ENCODE results near the gene CCDC73. TPM values are rescaled to one million over a fixed set of nuclear protein-coding genes. Genes with fewer than 3 reads are reported as not detected.

Gene CCDC73
- total RNA-seq, 1 experiment from 2014 or later: not detected

- TF ChIP-seq GRHL2 (CRISPR knock-in tag; IDR thresholded peaks at IDR 0.05; ENCODE audit: insufficient replicate concordance, severe bottlenecking) (no peak), CBFB (CRISPR knock-in tag; IDR thresholded peaks at IDR 0.05; ENCODE audit: low read depth) (no peak), ZNF138 (CRISPR knock-in tag; conservative IDR thresholded peaks at IDR 0.05) (no peak), CREM (CRISPR knock-in tag; IDR thresholded peaks at IDR 0.05) (no peak), RORB (CRISPR knock-in tag; IDR thresholded peaks at IDR 0.05) (no peak), CREB1 (CRISPR knock-in tag; IDR thresholded peaks at IDR 0.05) (no peak), HMGXB4 (CRISPR knock-in tag; IDR thresholded peaks at IDR 0.05) (no peak), SP1 (CRISPR knock-in tag; conservative IDR thresholded peaks at IDR 0.05) (no peak), ZBTB43 (CRISPR knock-in tag; IDR thresholded peaks at IDR 0.05) (no peak), SOX15 (CRISPR knock-in tag; IDR thresholded peaks at IDR 0.05) (no peak), PRDM15 (CRISPR knock-in tag; IDR thresholded peaks at IDR 0.05) (no peak), ZNF219 (CRISPR knock-in tag; IDR thresholded peaks at IDR 0.05; ENCODE audit: borderline replicate concordance) (no peak)
- Mint-ChIP-seq H3K4me1 (peaks cover 21% of the 10 kb centered on the region), H3K9me3 (no peaks in the 10 kb centered on the region), H3K36me3 (no peaks in the 10 kb centered on the region), H3K27ac (no peak overlapping the region), H3K27me3 (ENCODE audit: low read depth) (no peaks in the 10 kb centered on the region), H3K4me3 (no peak overlapping the region)
- DNase-seq (ENCODE audit: low spot score) (no peak), ATAC-seq (no peak)
- CTCF ChIA-PET: no interaction called here
- POLR2A ChIA-PET: no interaction called here
These were observed 95.9 kb downstream of the CCDC73 start for GRCh38 chr11:32698579-32698978.

GRCh38 chr11:32671051-32671450, 123.4 kb downstream of the CCDC73 start:
- ATAC-seq (no peak), DNase-seq (ENCODE audit: low spot score) (no peak)
- peaks cover 27% of the 10 kb centered on the region for H3K9me3 Mint-ChIP-seq
- H3K36me3 Mint-ChIP-seq: peaks cover 7% of the 10 kb centered on the region
- H3K27ac Mint-ChIP-seq: no peak overlapping the region
- ChIA-PET CTCF (no interaction called here), POLR2A (no interaction called here)
- peaks cover 2% of the 10 kb centered on the region for H3K27me3 Mint-ChIP-seq (ENCODE audit: low read depth)
- no peak overlapping the region for H3K4me3 Mint-ChIP-seq
- no peaks in the 10 kb centered on the region for H3K4me1 Mint-ChIP-seq
- TF ChIP-seq SP1 (CRISPR knock-in tag; conservative IDR thresholded peaks at IDR 0.05) (no peak), JAZF1 (CRISPR knock-in tag; IDR thresholded peaks at IDR 0.05) (no peak), STAT6 (CRISPR knock-in tag; conservative IDR thresholded peaks at IDR 0.05; ENCODE audit: low read depth) (no peak), SMAD3 (CRISPR knock-in tag; IDR thresholded peaks at IDR 0.05; ENCODE audit: borderline replicate concordance) (no peak), AFF4 (CRISPR knock-in tag; IDR thresholded peaks at IDR 0.05; ENCODE audit: borderline replicate concordance) (no peak), NFATC4 (CRISPR knock-in tag; IDR thresholded peaks at IDR 0.05) (no peak), ZNF263 (CRISPR knock-in tag; IDR thresholded peaks at IDR 0.05; ENCODE audit: low read depth) (no peak), E2F4 (CRISPR knock-in tag; IDR thresholded peaks at IDR 0.05; ENCODE audit: borderline replicate concordance, low read depth) (no peak)
